Measurements from ENCODE around the gene TBC1D22A.

DNA sequence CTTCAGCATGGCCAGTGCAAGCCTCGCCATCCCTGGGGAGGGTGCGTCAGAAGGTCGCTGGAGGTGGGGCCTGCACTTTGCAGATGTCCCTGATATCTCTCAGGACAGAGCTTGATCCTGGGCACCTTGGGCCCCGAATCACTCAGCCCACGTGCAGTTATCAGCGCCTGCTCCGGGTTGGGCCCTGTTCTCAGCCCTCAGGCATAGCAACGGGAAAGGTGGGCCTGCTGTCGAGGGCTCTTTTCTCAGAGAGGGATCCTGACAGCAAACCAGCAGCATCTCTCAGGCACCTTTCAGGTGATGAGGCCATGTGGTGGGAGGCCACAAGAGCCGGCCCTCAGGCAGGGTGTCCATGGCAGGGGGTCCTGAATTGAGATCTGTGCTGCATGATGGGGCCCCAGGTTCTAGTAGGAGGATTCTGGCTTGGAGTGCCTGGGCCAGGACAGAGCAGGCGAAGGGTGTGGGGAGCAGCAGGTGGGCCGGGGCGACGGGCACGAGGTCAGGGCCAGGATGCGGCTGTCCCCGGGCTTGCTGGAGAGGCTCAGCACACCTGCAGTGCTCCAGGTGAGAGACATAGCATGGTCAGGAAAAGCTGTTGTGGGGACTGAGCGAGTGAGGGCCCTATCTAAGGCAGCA is 280.5 kb downstream of the TBC1D22A start:
- TF ChIP-seq CTCF (IDR thresholded peaks at IDR 0.05; ENCODE audit: insufficient read depth, low read depth, low read length): no peak
- TF ChIP-seq EZH2 (IDR thresholded peaks at IDR 0.05; ENCODE audit: insufficient read depth, low read length): no peak

All from astrocyte (in vitro differentiated cells and primary cell).